GM12892 (cell line): Measurements from ENCODE around the gene KLHDC7B.

Source experiments
- DNase-seq: peaks from one replicate; pipeline ENCODE4 v3.0.0; 2011; ENCODE audit not compliant: insufficient read length
- FAIRE-seq: peaks from 2 replicates; lab custom pipeline; 2011; peaks lifted over from hg19 to GRCh38; lab: Jason Lieb, UNC
- POLR2A ChIP-seq: IDR thresholded peaks from 2 replicates; pipeline ENCODE4 v1.6.1; 2011; ENCODE audit warnings: low read depth, low read length, control low read depth
- POLR2AphosphoS5 ChIP-seq: IDR thresholded peaks from 2 replicates; pipeline ENCODE4 v1.6.1; 2011; ENCODE audit warnings: low read depth, low read length, control low read depth
- TAF1 ChIP-seq: IDR thresholded peaks from 2 replicates; pipeline ENCODE4 v1.6.1; 2011; ENCODE audit warnings: low read depth, mild to moderate bottlenecking, control low read depth, low read length, borderline replicate concordance

Gene KLHDC7B

DNA sequence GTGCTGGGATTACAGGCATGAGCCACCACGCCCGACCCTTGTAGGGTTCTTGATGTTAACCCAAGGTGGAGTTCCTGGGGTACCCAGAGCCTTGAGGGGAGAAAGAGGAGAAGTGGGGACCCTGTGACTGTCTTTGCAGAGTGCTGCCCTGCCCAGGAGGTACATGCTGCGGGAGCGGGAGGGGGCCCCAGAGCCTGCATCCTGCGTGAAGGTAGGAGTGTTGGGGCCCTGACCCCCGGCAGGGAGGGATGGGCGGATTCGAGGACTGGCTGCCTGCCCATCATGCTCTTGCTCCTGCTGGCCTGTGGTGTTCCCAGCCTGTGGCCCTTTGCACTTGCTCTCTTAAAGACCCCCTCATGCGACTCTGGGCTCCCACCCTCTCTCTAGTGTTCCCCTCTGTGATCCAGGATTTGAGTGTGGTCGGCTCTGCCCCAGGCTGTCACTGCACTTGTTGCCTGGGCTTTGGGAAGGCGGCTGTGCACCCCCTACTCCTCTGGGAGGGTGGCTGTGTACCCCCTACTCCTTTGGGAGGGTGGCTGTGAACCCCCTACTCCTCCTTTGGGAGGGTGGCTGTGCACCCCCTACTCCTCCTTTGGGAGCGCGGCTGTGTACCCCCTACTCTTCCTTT lies 24.8 kb upstream of the KLHDC7B start:
- DNase-seq (no peak), FAIRE-seq (no peak)
- no peak for TF ChIP-seq POLR2A
- no peak for TF ChIP-seq POLR2AphosphoS5
- TF ChIP-seq TAF1 = no peak

DNA sequence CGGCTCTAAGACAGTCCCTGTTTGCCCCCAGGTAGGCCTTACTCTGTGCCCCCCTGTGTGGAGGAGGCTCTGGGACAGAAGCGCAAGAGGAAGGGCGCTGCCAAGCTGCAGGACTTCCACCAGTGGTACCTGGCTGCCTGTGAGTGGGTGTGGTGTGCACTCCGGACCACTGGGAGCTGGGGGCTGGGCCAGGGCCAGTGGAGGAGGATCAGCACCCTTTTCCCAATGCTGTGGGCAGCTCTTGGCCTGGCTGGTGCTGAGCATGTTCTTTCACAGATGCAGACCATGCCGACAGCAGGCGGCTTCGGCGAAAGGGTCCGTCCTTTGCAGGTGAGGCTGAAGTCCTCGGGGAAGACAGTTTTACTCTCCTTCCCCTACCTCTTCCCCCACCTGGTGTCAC lies 24.0 kb upstream of the KLHDC7B start:
- no peak for DNase-seq
- TF ChIP-seq TAF1 (no peak), POLR2AphosphoS5 (peak; percentile 38; the same call in 1 of the 2 replicates), POLR2A (no peak)
- FAIRE-seq = no peak

DNA sequence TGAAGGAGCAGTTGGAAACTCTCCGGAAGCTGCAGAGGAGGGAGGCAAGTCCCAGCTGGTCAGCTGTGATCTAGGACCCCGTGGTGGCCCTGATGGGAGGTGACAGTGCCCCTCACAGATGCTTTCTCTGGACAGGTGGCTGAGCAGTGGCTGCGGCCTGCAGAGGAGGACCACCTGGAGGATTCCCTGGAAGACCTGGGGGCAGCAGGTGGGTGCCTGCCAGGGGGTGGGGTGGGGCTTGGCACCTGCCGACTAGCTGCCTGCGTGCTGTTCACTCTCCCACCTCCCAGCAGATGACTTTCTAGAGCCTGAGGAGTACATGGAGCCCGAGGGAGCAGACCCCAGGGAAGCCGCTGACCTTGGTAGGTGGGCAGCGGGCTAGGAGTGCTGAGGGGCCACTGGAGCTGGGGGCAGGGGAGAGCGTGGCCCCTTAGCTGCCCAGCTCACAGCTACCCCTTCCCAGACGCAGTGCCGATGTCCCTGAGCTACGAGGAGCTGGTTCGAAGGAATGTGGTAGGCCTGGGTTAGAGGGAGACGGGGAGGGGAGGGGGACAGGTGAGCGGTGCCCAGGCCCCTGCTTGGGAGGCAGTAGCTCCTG lies 23.4 kb upstream of the KLHDC7B start:
- FAIRE-seq (no peak), DNase-seq (no peak)
- TF ChIP-seq TAF1 (no peak), POLR2AphosphoS5 (no peak), POLR2A (no peak)

DNA sequence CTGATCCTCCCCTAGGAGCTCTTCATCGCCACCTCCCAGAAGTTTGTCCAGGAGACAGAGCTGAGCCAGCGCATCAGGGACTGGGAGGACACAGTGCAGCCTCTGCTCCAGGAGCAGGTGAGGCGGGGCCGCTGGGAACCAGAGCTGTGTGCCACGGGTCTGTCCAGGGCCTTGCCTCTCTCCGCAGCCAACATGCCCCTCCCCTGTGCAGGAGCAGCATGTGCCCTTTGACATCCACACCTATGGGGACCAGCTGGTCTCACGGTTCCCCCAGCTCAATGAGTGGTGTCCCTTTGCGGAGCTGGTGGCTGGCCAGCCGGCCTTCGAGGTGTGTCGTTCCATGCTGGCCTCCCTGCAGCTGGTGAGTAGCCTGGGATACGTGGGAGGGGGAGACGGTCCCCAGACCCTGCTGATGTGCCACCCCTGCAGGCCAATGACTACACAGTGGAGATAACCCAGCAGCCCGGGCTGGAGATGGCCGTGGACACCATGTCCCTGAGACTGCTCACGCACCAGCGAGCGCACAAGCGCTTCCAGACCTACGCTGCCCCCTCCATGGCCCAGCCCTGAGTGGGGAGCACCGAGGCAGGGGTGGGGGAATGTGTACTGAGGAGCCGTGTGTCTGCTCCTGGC lies 22.8 kb upstream of the KLHDC7B start:
- no peak for TF ChIP-seq TAF1
- TF ChIP-seq POLR2A = peak; percentile 36
- no peak for FAIRE-seq
- no peak for DNase-seq

DNA sequence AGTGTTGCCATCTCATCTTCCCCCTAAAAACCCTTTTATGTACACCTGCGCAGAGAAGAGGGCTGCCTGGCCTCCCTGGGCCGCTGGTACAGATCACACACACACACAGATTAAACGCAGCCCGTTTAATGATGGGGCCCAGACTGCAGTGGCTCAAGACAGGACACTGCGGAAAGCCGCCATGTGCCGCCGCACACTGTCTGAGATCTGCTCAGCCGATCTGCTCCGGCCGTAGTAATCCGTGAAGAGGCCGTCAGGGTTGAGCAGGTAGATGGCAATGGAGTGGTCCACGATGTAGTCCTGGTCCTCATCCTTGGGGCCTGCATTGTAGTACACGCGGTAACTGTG lies 22.3 kb upstream of the KLHDC7B start:
- FAIRE-seq (no peak), DNase-seq (no peak)
- 0 out of 2 replicates have a peak, but pooled peaks have one; percentile 16 for TF ChIP-seq POLR2A
- TF ChIP-seq TAF1 = no peak

DNA sequence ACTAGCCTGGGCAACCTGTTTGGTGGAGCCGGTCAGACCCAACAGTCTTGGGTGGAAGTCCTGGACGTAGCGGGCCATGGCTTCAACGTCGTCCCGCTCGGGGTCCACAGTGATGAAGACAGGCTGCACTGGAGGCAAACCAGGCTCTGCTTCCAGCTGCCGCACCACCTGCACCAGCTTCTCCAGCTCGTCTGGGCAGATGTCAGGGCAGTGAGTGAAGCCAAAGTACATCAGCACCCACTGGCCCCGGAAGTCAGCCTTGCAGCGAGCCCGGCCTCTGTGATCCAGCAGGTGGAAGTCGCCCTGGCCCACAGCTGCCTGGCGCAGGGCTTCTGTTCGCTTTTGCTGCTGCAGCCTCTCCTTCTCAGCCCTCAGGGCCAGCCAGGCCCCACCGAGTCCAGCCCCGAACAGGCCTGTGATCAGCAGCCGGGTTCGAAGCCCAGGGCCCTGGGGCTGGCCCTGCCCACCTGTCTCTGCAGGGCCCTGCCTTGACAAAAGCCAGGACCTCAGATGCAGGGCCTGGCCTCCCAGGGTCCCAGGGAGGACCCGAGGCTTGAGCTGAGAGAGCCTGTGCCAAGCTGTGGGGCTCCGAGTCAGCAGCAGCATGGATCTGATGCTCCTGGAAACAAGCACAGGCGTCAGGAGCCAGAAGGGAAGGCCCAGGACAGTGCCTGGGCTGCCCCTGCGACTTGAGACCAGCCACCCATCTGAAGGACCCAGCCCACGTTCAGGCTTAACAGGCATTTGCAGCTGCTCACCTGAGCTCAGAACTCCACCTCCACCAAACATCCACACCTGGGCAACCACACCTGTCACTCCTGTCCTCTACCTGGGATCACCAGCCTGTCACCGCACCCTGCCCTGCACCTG lies 21.7 kb upstream of the KLHDC7B start:
- FAIRE-seq (no peak), DNase-seq (no peak)
- TF ChIP-seq TAF1 (no peak), POLR2A (peak; percentile 33; the same call in 1 of the 2 replicates)

DNA sequence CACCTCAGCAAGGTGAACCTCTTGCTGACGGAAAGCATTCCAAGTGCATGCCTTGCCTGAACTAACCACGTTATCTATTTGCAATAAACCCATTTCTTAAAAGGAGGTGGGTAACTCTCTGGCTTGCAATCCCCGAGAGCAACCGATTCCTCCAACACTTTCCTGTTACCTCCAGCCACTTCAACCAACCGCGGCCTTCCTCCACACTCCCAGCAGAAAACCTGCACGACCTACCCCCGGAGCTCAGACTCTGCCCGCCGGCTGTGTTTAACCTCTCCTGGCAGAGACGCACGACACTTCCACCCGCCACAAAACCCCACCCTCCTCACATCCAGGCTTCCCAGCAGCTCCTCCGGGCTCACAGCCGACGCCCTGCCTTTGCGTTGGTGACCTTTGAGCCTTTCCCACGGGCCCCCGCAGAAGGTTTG lies 21.0 kb upstream of the KLHDC7B start:
- FAIRE-seq (no peak), DNase-seq (no peak)
- 0 out of 2 replicates have a peak, but pooled peaks have one; percentile 9 for TF ChIP-seq TAF1
- peak; percentile 85 for TF ChIP-seq POLR2AphosphoS5
- TF ChIP-seq POLR2A = no peak; the same call in 1 of the 2 replicates

DNA sequence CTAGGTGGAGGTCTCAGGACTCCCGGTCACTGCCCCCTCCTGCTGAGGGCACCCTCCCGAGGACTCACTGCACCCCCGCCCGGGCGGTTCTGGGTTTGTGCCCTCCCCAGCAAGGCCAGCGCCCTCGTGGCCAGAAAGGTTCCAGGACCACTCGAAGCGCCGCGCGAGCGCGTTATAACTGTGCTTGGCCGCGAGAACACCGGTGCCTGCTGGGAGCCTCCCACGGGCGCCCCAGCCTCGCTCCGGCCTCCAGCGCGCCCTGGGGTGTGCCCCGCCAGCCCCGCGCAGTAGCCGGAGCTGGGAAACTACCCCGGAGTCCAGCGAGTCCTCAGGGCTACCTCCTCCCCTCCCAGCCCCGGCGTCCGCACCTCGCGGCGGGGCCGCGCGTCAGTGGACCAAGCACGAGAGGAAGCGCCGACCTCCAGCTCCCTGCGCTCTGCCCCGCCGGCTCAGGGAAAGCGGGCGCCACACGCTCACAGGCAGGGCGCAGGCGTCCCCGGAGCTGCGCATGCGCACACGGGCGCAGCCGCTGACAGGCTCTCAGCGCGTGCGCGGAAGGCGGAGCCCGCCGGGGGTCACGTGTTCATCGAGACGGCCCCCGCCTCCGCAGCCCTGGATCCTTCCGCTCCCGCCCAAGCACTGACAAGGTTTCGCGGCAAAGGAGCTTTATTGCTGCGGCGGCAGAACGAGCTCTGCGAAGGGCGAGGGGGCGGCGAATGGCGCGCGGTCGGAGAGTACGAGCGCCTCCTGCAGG lies 20.4 kb upstream of the KLHDC7B start, which contains the start of gene SCO2:
SCO2 (minus strand) TSS at position 495 of the 754 bp plus-strand sequence. CDS start 1,187 bp downstream, outside the sequence.
- TF ChIP-seq POLR2A (peak; percentile 80), POLR2AphosphoS5 (peak; percentile 68; the same call in 1 of the 2 replicates), TAF1 (no peak; the same call in 1 of the 2 replicates)
- DNase-seq = peak; percentile 98
- peak; percentile 99 for FAIRE-seq

DNA sequence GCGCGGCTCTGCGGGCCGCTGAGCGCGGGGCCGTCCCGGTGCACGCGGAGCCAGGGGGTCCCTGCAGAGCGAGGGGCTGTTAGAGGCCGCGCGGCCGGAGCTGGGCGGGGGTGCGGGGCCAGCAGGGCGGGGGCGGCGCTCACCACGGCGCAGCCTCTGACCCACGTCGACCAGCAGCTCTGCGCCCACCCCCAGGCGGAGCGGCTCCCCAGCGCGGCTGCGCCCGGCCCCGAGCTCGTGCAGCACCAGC lies 19.9 kb upstream of the KLHDC7B start:
- no peak for DNase-seq
- FAIRE-seq = no peak
- no peak for TF ChIP-seq POLR2A
- TF ChIP-seq TAF1 = no peak
- no peak for TF ChIP-seq POLR2AphosphoS5

DNA sequence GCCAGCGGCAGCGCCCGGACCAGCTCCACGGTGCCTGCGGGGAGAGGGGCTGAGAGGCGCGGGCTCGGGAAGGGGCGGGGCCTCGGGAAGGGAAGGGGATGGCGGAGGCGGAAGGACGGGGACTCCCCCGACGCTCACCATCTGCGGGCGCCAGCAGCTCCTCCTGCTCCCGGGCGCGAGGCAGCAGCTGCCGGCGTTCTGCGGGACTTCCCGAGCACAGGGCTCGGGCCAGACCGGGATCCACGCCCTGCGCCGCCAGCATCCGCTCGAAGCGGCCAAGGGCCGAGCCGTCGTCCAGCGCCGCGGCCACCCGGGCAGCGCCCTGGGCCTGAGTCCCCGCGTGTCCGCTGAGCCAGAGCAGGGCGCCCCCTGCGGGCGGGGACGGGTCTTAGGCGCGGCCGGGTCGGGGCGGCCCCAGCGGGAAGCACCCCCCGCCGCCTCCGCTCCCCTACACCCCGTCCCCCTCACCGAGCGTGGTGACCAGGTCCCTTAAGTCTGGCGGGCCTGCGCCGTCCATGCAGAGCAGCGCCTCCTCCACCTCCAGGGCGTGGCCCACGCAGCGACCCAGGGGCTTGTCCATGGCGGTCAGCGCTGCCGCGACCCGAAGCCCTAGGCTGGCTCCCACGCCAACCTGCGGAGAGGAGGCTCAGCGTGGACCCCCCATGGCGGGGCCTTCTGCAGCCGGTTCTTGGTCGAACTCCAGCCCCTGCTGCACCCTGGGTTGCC lies 19.4 kb upstream of the KLHDC7B start:
- DNase-seq (peak; percentile 85), FAIRE-seq (no peak)
- TF ChIP-seq POLR2AphosphoS5 = no peak; the same call in 1 of the 2 replicates
- peak; percentile 31; the same call in 1 of the 2 replicates for TF ChIP-seq TAF1
- no peak; the same call in 1 of the 2 replicates for TF ChIP-seq POLR2A
